NCI-H748 (cell line): Measurements from ENCODE around the gene CLEC3B.
"Not testable (repeated sequence)": the region's sequence is repeated elsewhere in the genome, so short reads cannot be mapped to it uniquely, and the experiment has no call there.

Experiments used
- DNase-seq: peaks from one replicate; lab custom pipeline; 2025; ENCODE audit not compliant: unreplicated experiment; lab: John Stamatoyannopoulos, UW

The CLEC3B gene, protein sequence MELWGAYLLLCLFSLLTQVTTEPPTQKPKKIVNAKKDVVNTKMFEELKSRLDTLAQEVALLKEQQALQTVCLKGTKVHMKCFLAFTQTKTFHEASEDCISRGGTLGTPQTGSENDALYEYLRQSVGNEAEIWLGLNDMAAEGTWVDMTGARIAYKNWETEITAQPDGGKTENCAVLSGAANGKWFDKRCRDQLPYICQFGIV

DNA sequence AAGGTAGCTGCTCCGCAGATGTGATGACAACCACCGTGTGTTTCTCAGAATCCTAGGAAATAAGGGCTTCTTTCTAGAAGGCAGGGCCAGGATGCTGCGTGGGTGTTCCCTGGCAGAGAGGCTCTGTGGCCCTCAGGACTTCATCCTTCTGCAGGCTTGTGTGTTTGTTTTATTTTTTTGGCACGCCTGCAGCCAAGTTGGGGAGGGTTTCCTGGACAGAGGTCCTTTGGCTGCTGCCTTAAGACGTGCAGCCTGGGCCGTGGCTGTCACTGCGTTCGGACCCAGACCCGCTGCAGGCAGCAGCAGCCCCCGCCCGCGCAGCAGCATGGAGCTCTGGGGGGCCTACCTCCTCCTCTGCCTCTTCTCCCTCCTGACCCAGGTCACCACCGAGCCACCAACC is at the start of gene CLEC3B:
TSS of gene CLEC3B (plus strand) at position 266 of the 400 bp plus-strand sequence. CDS start at position 326, 60 bp downstream.
- no peak for DNase-seq

DNA sequence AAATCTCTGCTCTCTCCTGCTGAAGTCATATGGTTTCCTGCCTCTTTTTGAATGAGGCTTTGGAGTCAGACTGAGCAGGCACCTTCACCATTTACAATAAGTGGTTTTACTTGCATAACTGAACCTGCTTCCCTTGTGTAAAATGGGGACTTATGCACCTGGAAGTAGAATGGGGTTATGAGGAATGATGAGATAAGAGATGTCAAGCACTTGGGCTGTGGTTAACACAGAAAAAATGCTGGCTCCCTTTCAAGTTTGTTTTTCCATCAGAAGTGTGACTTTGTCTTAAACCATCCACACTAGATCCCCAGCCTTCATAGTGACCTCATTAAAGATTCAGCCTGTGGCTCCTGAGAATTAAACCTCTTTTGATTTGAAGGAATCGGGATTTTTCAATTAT is 44.9 kb upstream of the CLEC3B start:
- no peak for DNase-seq

DNA sequence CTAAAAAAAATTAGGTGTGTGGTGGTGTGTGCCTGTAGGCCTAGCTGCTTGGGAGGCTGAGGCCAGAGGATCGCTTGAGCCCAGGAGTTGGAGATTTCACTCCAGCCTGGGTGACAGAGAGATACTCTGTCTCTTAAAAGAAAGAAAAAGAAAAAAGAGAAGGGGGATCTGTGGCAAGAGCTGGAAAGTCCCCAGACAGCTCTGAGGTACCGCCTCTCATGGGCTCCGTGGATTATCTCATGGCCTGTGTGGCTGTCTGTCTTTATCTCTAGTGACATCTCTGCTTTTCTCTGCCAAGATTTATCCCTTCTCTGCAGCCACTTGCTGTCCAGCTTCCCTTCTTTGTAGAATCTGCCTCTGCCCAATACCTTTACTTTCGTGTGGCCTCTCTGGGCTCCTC is 44.4 kb upstream of the CLEC3B start:
- DNase-seq: no peak

DNA sequence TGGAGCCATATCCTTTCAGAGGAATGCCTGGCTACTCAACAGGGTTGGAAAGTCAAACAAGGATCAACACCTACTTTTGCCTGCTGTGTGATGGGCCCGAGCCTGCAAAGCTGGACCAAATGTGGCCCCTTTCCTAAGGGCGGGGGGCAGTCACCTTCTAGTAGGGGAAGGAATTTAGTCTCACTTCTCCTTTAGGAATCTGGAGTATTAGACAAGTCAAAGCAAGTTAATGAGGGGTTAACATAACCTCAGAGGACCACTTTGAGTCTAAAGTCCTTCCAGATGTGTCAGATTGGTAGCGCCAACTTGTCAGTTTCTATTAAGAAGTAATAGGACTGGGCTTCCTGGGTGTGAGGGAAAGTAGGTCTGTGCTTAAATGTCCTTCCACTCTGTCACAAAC is 43.3 kb upstream of the CLEC3B start:
- no peak for DNase-seq

DNA sequence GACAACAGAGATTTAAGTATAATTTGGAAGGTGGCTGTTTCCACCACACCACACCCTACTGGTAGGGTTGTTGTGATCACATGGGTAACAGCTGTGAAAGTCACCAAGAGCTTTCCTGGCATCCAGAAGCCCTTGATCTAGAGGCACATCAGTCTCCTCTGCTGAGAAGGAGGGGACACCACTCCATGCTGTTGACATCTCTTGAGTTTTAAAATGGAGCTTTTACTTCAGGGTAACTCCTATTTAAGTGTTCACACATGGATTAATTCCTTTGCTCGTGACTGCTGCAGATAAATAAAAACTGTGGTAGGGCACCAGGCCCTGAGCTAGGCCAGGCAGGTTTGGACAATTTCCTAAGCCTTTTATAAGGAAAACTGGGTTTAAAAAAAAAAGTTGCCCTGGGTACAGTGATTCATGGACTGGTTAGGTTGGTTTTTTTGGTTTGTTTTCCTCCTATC is 42.6 kb upstream of the CLEC3B start:
- no peak for DNase-seq

DNA sequence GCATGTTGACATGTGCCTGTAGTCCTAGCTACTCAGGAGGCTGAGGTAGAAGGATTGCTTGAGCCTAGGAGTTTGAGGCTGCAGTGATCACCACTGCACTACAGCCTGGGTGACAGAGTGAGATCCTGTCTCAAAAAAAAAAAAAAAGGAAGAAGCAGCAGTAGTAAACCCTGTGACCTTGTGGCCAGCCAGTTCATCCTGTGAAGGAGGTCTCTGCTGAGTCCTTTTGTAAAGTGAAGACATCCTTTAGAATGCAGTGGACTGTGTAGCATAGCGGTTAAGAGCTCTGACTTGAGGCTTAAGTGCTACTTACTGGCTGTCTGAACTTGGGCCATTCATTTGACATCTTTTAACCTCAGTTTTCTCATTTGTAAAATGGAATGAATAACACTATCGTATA is 41.8 kb upstream of the CLEC3B start:
- no peak for DNase-seq

DNA sequence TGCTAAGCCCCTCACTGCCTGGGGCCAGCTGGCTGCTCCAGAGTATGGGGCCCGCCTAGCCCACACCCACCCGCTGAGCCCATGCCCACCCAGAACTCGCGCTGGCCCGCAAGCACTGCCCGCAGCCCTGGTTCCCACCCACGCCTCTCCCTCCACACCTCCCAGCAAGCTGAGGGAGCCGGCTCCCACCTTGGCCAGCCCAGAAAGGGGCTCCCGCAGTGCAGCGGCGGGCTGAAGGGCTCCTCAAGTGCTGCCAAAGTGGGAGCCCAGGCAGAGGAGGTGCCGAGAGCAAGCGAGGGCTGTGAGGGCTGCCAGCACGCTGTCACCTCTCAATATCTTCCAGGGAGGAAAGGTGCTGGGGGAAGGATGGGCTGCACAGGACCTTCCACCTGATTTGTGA is 39.8 kb upstream of the CLEC3B start:
- DNase-seq: not testable (repeated sequence)

DNA sequence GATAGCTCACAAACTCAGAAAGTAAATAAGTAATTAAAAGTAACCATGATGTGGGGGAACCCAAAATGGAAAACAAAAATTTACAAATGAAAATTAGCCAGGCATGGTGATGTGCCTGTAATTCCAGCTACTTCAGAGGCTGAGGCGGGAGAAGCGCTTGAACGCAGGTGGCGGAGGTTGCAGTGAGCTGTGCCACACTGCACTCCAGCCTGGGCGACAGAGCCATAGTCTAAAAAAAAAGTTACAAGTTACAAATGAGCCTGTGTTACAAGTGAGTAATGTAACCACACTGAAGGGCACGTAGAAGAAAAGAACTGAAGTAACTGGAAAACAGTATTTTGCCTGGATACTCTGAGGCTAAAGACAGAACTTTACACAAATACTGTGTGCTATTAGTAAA is 38.8 kb upstream of the CLEC3B start:
- DNase-seq: no peak

DNA sequence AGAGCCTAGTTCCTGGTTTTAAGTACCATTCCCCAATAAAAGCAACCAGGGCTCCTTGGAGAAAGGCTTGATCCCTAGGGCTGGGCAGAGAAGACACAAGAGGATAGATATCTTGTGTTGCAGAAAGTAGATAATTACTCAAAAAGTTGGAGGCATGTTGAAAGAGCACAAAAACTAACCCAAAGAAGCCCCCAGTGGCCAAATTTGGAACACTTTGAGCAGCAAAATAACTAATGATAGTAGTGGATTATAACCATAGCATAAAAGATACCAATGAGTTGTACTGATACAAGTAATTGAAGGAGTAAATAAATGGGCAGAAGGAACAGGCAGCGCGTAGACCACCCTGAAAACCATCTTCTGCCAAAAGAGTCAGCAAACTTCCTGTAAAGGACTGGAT is 38.0 kb upstream of the CLEC3B start:
- no peak for DNase-seq

DNA sequence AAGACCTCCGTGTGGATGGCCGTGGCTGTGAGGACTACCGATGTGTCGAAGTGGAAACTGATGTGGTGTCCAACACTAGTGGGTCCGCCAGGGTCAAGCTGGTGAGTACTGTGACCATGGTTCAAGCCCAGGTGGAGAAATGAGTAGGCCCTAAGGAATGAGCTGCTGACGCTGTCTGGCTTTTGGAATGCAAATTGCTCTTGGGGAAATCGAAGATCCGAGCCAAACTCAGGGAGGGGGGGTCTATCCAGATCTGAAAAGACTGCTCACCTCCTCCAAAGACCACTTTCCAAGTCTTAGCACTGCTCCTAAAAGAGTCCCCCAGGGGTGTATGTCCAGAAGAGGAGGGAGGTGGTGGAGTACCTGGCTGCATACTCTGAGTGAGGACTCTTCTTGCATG is 37.0 kb upstream of the CLEC3B start:
- no peak for DNase-seq

DNA sequence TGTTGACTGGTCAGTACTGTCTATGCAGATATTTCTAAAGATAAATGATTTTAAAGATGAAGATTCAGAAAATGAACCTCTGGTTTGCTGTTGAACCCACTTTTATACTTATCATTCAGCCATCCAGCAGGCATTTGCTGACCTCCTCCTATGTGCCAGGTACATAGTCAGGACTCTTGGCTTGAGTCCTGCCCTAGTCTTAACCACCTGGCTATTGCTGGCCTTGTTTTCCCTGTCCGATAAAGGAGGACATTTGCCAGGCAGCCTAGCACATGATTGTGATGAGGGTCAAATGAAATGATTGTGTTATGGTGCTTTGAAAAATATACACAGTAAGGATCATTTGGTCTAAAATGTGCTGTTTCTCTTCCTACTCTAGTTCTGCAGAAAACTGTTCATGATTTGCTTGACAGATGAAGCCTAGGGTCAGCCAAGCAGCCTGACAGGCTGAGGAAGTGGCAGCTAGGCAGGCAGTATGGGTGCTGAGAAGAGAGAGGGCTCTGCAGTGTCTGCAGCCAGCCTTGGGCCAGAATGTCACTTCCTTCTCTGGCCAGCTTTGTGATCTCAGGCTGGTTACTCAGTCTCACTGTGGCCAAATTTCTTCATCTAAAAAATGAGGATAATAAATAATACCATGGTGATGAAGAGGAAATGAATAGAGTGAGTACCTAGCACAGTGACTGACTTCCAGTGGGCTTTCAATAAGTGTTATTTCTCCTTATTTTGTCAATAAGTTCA is 36.3 kb upstream of the CLEC3B start:
- no peak for DNase-seq

DNA sequence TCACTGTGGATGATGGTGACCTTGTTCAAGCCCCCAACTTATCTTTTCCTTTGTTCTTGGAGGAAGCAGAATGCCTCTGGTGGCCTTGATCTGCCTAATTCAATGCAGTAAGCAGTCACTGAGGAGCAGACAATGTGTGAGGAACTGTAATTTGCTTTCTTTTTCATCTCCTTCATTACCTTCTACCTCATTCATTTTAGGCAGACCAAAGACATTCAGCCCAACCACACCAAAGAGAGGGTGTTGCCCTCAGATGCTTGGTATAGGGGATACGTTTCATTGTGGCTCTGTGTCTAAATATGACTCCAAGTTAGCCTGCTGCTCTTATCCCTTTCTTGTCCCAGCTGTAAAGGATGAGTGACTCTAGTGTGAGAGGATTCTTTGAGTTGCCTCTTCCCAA is 34.8 kb upstream of the CLEC3B start:
- no peak for DNase-seq

DNA sequence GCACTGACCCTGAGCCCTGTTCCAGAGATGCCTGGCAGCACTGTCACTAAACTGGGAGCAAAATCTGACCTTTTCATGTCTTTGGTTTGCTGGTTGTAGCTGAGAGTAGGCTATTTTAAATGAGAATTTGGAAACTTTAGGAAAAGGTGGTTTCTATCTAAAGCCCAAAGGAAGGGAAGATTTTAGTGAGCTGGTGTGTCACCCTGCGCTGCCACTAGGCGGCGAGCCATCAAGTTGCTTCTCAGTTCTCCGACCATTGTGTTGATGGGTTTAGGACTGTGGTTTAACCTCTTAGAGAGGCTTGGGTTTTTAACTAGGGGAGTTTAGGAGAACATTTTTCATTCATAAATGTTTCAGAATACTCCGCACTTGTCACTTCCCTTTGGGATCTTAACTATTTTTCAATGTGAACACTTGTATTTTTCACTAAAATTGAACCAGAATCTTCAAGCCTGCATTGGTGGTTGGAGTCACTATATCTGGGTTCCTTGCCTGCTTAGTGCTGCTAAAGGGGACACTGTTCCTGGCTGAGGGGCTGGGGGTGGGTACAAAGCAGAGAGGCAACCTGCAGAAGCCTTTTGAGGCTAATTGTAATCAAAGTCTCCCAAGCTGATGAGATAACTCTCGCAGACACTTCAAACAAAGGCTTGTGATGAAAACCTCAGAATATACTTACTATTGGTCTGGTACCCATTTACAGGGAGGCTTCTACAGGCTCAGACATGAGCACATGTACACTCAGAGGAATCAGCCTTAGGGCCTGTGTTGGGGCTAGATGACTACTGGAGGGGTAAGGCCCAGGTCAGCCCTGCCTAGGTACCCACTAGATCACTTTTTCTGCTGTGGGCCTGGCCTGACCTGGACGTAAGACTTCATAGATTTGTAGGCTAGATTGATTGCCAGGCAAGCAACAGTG is 33.3 kb upstream of the CLEC3B start:
- peak; percentile 6 for DNase-seq

DNA sequence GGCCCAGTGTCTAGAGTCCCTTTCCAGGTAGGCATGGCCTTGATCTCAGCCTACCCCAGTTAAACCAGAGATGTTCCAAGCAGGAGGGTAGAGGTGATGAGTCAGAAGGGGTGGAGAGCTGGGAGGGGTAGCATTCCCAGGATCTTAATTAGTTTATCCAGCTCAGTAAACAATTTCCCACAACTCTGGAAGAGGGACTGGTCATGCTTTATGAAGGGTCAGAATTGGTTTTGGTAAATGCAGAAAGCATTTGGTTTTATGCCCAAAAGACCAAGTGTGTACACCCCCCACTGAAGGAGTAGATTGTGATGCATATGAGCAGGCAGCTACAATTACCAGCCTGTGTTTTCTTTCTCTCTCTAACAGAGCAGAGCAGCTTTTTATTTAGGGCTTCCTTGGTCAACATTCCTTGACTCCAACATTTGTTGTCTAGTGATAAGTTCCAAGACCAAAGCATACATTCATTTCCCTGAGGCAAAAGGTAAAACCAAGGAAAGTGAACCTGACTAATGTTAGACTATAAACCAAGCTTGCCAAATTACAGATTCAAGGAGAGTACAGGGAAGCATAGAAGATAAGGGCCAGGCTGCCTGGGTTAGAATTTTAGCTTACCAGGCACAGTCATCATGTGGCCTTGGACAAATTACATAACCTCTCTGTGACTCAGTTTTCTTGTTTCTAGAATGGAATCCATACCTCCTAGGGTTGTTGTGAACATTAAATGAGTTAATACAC is 32.5 kb upstream of the CLEC3B start:
- DNase-seq: no peak

DNA sequence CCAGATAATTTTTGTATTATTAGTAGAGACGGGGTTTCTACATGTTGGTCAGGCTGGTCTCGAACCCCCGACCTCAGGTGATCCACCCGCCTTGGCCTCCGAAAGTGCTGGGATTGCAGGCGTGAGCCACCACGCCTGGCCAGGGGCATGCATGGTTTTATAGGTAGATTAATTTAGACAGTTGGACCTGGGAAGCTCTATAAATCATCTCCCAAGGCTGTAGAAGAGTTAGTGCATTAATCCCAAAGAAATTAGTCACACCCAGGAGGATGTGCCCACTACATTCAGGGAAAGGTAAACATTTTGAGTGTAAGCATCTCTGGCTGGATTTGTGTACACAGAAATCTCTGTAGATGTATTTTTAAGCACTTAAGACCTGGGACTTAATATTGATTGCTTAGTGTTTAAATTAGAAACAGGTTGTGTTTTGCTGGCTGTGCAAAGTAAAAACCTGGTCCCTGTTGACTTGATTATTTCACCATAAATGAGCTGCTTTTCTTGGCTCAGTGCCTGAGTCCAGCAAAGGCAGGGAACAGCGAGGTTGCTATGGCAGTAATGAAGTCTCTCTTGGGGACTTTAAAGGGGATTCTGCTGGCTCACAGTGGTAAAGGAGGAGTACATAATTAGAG is 30.8 kb upstream of the CLEC3B start:
- DNase-seq: peak; percentile 88

DNA sequence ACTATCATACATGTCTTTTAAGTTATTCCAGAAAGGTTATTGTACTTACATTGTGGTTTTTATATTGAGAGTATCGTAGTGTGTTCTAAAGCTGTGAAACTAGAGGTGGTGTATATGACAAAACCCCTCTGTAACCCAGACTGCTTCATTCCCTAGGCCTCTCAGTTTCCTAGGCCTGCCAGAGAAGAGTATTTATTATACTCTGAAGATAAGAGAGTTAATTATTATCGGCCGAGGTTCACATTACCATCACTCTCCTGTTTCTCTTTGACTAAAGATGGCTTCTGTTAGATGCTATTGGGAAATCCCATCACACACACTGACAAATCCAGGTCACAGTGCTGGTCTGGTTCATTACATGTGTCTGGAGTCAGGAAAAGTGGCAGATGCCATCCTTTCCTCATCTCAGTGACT is 29.5 kb upstream of the CLEC3B start:
- DNase-seq: no peak

DNA sequence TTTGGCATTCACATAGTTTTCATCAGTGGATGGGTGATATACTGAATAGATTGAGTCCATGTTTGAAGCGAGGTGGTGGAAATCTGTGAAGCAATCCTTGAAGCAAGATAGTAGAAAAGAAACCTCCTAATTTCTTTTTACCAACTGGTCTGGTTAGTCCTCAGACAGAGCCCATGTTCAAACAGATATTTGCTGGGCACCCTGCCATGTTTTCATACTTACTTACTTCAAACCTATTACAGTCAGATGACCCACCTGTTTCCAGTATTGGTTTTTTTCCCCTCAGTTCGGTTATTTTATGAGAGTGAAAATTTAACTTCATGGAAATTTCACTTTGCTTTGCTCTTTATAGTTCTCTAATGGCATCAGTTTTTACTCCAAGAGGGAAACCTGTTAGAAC is 26.3 kb upstream of the CLEC3B start:
- DNase-seq: no peak

DNA sequence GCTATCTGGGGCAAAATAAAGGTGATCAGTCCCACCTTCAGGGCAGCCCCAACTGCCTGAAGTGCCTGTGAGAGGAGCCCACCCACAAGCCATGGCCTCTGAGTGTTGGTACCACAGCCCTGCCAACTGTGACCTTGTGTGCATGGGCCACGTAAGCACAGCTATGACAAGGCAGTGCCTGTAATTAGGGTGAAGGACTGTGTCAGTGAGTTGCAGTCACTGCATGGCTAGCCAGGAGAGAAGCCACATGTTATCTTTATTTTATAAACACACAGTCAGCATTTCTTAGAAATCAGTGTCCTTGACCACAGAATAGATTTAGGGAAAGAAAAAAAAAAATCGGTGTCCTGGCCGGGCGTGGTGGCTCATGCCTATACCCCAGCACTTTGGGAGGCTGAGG is 25.3 kb upstream of the CLEC3B start:
- DNase-seq: no peak

DNA sequence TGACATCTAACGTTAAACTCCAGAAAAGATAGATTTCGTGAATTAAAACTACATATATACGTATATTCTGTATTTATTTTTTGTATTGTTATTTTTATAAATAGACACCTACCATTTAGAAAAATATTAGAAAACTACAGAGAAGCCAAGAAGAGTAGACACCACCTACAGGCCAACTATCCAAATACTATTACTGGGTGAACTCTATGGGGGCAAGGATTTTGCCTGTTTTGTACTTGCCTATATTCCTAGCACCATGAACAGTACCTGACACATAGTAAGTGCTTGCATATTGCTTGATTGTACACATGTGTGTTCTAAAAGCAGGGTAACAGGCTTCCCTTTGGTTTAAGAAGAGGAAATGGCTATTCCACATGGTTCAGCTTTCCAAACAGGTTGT is 24.4 kb upstream of the CLEC3B start:
- DNase-seq: no peak

DNA sequence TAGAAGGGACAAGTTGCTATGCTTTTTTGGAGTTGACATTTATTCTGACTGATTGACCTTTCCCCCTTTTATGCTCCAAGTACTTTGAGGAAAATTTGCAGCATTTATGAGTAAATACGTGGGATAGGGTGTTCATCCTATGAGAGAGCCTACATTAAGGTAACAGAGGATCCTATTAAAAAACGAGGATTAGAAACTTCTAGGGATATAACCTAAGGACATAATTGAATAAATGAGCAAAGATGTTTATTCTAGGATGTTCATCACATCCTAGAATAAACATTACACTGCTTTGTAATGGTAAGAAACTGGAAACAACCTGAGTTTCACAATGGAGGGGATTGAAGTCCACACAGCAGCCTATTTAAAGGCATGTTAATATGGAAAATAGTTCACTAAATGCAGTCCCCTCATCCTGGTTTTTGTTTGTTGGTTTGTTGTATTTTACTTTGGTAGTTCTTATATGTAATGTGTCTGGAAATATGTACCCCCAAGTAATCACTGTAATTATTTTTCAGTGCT is 23.9 kb upstream of the CLEC3B start:
- no peak for DNase-seq
